ENCODE measurements around the gene CRY1. TPM values are rescaled to one million over a fixed set of nuclear protein-coding genes. Genes with fewer than 3 reads are reported as not detected.

CRY1 gene
- 16.8 and 20.0 TPM in 2 replicates for total RNA-seq

GRCh38 chr12:107093417-107094182 lies at the start of gene CRY1:
Gene CRY1 (minus strand): TSS chr12:107093549. CDS start chr12:107092961, 588 bp downstream.

GRCh38 chr12:106986625-106987389 lies 106.5 kb downstream of the CRY1 start, which contains the start of gene MTERF2:
Gene MTERF2 (minus strand): TSS chr12:106987146. CDS start chr12:106978714, 8,432 bp downstream.

GRCh38 chr12:106955377-106956047 lies 137.8 kb downstream of the CRY1 start, which contains the start of gene TMEM263:
Gene TMEM263 (plus strand): TSS chr12:106955907. CDS start chr12:106967117, 11,210 bp downstream.

Other genes with a start within 250 kb of the CRY1 start
- 44.5 and 48.4 TPM in 2 replicates for gene TMEM263, start 137.6 kb downstream of the CRY1 start, total RNA-seq
- gene MTERF2, start 106.4 kb downstream of the CRY1 start, total RNA-seq, result 5.0 and 5.7 TPM in 2 replicates